Amniotic stem cell (primary cell): ENCODE measurements around the gene CPE.
"Not testable (repeated sequence)": the region's sequence is repeated elsewhere in the genome, so short reads cannot be mapped to it uniquely, and the experiment has no call there.

ENCODE experiments used
- DNase-seq: peaks from one replicate; lab custom pipeline; 2025; lab: John Stamatoyannopoulos, UW

The CPE gene

DNA sequence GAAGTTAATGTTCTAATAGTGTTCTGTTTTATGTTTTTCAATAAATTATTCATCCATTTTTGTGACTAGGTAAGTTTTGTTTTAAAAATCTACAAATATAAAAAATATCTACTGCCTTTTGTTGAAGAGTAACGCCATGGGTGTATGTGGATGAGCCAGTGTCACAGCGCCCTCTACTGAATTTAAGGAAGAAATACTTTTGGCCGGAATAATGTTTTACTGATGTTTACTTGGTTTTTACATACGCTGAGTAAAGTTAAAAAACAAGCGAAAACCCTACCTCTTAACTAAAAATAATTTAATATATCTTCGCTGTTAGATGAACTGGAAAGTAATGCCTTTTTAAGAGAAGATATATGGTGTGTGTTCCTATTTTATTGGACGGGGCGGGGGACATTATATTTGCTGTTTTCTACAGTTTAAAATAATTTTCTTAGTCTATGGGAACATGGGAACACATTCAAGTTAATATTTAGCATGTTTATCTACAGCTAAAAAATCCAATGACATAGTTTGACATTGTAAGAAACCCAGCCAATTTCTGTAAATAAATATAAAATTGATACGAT is 86.1 kb downstream of the CPE start:
- DNase-seq = peak; percentile 26

GRCh38 chr4:165470009-165470408 is 91.2 kb downstream of the CPE start:
- DNase-seq = no peak

DNA sequence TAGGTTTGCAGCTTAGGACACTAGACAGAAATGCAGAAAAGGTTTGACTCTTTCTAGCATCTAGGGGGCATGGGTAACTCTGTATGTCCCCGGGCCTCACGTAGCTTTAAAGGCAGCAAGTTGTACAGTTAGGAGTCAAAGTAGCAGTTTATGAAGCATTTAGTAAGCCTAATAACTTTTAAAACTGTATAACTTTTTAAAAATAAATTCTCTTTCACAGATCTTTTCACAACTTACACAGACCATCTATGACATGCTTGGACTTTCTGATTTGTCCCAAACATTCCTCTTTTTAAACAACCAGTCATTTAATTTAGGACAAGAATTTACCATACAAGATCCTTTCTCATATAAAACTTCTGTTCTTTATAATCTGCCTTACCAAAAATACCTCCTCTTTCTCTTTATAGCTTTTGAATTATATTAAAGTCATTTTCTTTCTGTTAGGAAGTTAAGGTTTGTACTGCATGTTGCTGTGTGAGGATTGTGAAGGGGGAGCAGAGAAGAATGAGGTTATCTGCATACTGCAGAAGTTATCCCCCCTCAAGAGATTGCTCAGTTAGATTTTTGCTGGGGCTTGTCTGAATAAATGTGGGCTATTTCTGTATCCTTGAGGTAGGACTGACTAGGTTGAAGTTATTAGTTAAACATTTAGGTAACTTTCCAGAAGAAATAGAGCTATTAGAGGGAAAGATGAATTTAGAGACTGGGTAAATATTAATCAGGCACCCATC is 94.3 kb downstream of the CPE start:
- DNase-seq = no peak

DNA sequence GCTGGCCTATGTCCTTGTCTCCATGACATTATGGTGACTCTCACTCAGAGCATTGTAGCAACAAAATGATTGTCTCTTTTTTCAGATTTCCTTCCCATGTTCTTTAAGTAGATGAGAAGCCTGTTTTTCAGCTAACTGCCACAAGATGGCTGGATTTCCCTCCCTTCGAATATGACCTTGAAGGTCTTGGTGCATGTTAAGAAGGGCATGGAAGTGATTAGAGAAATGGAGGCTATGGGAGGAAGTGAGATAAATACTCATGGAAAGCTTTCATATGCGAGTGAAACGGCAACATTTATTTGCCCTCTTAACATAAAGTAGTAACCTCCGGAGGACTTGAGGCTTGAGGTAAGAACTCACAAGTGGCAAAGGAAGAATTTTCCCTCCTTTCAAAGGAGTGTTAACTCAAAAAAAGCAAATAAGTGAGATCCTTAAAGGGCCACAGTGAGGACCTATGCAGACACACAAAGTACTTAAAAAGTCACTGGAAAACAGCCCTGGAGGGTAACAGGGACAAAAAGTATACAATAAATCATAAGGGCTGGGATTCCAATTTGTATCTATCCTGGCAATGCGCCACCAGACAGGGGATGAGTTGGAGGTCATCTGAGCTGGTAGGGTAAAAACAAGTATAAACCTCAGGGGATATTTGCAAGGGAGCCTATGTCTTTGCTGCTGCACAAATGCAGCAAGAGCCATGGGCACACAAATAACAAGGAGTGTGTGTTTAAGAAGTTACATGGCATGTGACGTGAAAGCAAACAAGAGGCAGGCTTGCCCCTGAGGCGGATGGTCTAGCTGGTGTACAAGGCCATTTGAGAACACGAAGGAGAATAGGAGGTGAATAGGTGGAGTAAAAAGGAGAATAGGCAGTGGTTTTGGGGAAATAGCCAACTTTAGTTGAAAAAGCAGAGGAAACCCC is 96.2 kb downstream of the CPE start:
- DNase-seq = no peak

- DNase-seq = no peak
Observed at GRCh38 chr4:165475706-165476070, 96.9 kb downstream of the CPE start.

DNA sequence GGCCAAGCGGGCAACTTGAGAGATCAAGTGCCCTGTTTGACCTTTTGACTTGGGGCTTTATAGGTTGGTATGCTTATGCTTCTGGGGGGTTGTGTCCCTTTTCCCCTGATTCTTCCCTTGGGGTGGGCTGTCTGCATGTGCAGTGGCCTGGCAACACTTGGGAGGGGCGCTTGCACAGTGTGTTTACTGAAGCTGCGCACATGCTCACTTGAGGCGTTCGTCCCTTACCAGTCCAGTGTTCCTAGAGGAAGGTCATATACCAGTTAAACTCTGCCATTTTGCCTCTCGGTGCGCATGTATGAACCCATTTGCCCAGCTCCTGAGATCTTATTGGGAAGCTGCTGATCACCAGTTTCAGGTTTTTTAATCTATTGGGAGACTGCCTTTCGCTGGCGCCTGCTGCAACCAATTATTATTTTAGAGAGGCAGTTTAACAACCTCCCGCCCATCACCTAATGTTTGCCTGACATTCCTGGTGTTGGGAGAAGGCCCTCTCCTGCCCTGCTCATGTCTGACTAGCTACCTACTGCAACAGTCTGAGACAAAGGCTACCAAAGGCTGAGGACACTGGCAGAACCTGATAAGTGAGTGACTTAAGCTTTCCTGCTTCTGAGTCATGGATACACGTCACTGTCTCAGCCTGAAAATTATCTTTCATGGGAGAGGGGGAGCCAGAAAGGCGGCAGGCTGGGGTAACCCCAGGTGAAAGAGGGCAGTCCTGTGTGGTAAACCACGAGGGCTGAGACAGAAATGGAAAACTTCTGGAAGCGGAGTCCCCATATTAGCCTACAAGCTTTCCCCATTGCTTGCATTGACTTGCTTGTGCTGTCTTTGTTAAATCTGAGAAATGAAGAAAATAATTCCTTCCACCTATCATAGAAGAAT is 97.6 kb downstream of the CPE start:
- DNase-seq = no peak

- no peak for DNase-seq
Observed at GRCh38 chr4:165477799-165478198, 99.0 kb downstream of the CPE start.

DNA sequence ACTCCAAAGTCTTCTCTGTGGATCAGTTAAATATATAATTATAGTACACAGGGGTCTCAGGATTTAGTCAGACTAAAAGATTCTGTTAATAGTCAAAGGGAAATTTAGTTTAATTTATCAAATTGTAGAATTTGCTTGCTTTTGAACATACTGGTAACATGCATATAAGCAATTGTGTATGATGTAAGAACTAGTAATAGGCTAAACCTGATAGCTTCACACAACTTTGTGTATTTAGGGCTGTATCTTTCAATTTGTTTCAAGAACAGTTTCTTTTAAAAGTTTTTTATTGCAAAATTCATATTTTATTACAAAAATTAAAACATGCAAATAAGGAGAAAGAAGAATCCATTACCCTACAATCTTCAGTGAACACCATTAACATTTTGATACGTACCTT is 99.5 kb downstream of the CPE start:
- no peak for DNase-seq

- no peak for DNase-seq
Observed at GRCh38 chr4:165481053-165481835, 102.4 kb downstream of the CPE start.

GRCh38 chr4:165489786-165490185 is 111.0 kb downstream of the CPE start:
- no peak for DNase-seq

DNA sequence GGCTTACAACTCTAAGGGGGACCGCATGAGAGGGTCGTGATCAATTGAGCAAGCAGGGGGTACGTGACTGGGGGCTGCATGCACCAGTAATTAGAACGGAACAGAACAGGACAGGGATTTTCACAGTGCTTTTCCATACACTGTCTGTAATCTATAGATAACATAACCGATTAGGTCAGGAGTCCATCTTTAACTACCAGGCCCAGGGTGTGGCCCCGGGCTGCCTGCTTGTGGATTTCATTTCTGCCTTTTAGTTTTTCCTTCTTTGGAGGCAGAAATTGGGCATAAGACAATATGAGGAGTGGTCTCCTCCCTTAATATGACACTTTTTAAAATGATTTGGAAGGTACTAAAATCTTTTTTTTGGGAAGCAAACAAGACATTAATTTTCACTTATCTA is 113.8 kb downstream of the CPE start:
- DNase-seq = not testable (repeated sequence)

DNA sequence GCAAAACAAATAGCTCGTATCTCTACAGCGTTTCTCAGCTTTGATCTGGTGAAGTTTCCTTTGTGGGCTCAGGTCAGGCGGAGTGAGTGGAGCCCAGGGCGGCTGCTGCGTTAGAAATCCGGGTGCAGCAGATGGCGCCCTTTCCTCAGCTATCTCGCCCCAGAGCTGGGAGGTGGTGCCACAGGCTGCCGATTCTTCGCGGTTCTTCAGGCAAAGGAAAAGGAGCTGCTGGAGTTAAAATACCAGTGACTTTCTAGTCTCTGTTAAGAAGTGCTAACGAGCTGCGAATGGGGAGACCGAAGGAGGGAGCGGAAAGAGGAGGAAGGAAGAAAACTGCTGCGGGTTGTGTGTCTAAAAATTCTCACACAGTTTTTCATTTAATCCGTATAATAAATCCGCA is 114.6 kb downstream of the CPE start:
- no peak for DNase-seq

DNA sequence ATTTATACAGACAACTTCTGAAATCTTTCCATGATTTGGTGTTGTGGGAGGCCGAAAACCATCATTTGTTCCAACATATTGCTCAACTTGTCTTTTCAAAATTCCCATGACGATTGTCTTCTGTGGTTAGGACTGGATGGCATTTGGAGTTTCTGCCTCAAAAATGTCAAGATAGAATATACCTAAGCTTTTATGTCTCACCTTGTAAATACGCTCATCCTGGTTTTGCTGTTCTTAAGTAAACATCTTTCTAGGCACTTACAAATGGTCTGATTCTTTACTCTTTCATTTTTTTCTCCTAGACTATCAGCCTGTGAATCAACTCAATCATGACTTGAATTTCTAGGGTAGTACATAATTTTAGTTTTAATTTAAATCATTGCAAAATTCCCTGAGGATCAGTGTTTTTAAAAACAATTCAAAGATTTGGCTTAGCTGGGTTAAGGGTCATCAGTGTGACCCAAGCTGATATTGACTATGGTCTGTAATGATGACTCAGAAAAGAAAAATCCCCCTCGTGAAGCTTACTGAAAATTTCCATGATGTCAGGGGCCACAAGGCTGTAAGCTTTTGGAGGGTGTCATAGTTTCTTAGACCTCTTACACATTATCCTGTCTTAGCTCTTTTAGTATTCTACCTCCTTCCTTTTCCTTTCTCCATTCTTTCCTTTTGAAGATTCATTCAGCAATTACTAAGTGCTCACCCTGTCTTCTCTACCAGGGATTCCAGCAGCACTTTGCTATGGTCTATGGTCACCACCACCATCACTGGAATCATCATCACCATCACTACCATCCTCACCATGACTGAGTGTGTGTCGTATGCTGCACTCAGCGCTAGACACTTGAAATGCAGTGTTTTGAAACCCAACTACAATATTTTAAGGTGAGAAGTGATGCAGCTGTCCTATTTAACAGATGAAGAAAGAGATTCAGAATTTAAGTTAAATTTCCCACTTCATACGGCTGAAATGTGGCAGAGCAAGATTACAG is 124.4 kb downstream of the CPE start:
- DNase-seq = no peak

DNA sequence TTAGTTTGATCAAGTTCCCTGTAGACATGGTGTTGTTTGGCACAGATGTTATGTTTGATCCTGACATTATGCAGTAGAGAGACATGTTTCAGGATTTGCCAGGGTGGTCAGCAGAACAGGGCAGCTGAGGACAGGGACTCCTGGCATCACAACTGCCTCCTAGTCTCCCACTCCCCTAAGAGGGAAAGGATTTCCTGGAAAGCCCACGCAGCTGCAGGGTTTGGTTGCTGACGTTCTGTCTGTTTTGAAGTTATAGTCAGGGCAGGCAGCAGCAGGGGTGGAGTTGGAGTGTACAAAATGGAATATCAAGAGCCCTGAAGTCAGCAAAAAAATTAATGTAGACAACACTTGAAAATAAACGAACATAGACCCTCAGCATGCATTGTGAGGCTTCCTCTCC is 125.4 kb downstream of the CPE start:
- no peak for DNase-seq

DNA sequence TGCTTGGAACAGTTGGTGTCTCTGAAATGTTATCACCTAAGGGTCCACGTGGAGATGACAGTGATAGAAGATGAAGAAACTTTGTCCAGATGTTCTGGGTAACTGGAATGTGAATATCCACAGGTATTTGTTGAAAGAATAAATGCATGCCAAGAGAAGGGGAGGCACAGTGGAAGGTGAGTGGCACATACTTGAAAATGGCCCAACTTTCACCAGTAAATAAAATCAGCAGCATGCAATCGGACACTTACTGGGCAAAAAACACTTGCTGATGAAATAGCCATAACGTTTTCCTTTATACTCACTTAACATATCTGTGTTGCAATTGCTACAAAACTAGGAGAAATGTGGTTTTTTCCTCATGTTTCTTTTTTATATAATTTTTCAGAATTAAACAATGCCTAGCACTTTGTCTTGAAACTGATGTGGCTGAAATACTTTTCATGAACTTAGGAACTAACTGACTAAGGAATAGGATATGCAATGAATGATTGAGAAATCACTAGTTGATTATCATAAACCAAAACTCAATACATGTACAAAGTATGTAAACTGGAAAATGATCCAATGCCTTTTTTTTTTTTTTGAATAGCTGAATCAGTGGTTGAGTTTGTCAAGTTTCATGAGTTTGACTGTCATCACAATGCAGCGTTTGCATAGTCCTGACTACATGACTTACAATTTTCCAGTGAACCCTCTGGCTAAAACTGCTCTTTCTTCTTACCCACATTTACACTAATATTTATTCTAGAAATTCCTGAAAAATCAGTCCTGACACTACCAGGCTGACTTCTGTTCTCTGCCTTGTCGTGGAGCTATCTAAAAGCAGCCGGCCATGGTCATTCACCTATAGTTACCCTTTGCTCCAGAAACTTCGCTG is 127.4 kb downstream of the CPE start:
- DNase-seq = peak; percentile 24

GRCh38 chr4:165506849-165507248 is 128.0 kb downstream of the CPE start:
- DNase-seq = no peak

DNA sequence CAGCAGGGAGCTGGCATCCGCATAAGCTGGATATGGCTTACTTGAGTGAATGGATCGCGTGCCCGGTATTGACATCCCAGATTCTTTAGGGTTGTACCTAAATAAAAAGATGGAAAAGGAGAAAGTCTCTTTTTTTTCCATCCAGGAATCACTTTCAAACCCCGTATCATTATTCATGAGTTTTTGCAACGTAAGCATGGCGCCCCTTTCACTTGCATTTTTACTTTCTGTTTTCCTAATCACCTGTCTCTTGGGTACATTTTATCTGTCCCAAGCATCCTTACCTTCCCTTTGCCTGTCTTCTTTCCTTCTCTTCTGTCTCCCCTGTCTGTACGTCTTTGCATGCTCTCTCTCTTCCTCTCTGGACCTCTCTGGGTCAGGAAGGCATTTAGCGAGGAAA is 128.6 kb downstream of the CPE start:
- DNase-seq = no peak

- no peak for DNase-seq
Observed at GRCh38 chr4:165508372-165509120, 129.7 kb downstream of the CPE start.
